MCF 10A (cell line): ENCODE data around the gene THEMIS. TPM values are rescaled to one million over a fixed set of nuclear protein-coding genes. Genes with fewer than 3 reads are reported as not detected.
"Not testable (repeated sequence)": the region's sequence is repeated elsewhere in the genome, so short reads cannot be mapped to it uniquely, and the experiment has no call there.

Experiments
- BruUV-seq: library from RNA; stranded (reverse); fragments of 400-500 nt; replicated peaks from 2 replicates; lab custom pipeline; 2021; lab: Mats Ljungman, UMichigan
- CTCF ChIA-PET: fragments of 300-600 bp; sonication (Branson Sonifier 250); formaldehyde crosslinking; extraction: SDS; loops from one replicate; lab custom pipeline; 2021; ENCODE audit warnings: antibody characterized with exemption, inconsistent platforms; lab: Yijun Ruan, JAX
- POLR2A ChIA-PET: fragments of 300-600, 350-650 bp; sonication (Branson Sonifier 250); formaldehyde crosslinking; extraction: SDS; loops from one replicate; lab custom pipeline; 2020; ENCODE audit warnings: antibody characterized with exemption, inconsistent platforms; lab: Yijun Ruan, JAX
- DNase-seq: peaks from one replicate; pipeline ENCODE4 v3.0.0-alpha.2; 2018; ENCODE audit not compliant: unreplicated experiment
- H3K27ac Mint-ChIP-seq: one replicate; pipeline ENCODE4 v1.8.0; 2022; ENCODE audit warnings: mild to moderate bottlenecking, low read depth, mixed read lengths; ENCODE audit not compliant: unreplicated experiment
- H3K27me3 Mint-ChIP-seq: one replicate; pipeline ENCODE4 v1.8.0; 2022; ENCODE audit warnings: mixed read lengths; ENCODE audit not compliant: insufficient read depth, unreplicated experiment
- H3K36me3 Mint-ChIP-seq: one replicate; pipeline ENCODE4 v1.8.0; 2022; ENCODE audit warnings: mild to moderate bottlenecking, moderate library complexity, mixed read lengths; ENCODE audit not compliant: insufficient read depth, unreplicated experiment
- H3K4me1 Mint-ChIP-seq: one replicate; pipeline ENCODE4 v1.8.0; 2022; ENCODE audit warnings: mixed read lengths; ENCODE audit not compliant: insufficient read depth, unreplicated experiment
- H3K4me3 Mint-ChIP-seq: one replicate; pipeline ENCODE4 v1.8.0; 2022; ENCODE audit warnings: mild to moderate bottlenecking, moderate library complexity, mixed read lengths; ENCODE audit not compliant: unreplicated experiment
- H3K9me3 Mint-ChIP-seq: one replicate; pipeline ENCODE4 v1.8.0; 2022; ENCODE audit warnings: mixed read lengths; ENCODE audit not compliant: unreplicated experiment
- intact Hi-C: fragments of 100-400 bp; cut with micrococcal nuclease; formaldehyde crosslinking; loops from 2 replicates; pipeline ENCODE4 v1.14.1; 2022
- total RNA-seq: library from RNA; stranded (reverse); gene quantifications from 2 replicates; pipeline ENCODE4 v1.2.3, GENCODE V29; 2022
- TF ChIP-seq, protein P1 (sequence below): fragments of 200-600 bp; IDR thresholded peaks from one replicate; pipeline ENCODE4 v1.8.0; 2022; ENCODE audit warnings: antibody characterized with exemption, mild to moderate bottlenecking; ENCODE audit not compliant: unreplicated experiment

Gene THEMIS
- total RNA-seq, 1 experiment from 2014 or later, result not detected

DNA sequence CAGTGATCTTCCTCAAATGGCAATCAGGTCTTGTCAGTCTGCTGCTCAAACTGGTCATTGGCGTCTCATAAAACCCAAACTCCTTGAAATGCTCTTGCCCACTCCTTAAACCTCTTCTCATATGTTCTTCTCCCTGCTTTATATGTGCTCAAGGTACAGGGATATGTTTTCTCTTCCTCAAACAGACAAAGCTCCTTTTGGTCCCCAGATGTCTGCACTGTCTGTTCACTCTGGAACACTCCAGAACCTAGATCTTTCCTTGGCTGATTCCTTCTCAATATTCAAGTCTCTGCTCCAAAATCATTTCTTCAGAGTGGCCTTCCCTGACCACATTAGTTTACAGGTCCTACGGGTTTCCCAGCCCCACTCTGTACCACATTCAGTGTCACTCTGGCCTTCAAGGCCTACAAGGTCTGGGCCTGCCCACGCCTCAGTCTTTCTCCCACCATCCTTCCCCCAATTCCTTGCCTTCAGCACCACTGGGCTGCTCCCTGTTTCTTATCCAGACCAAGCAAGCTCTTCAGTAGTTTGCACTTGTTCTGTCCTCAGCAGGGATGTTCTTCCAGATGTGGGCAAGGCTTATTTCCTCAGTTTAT is 9.0 kb downstream of the THEMIS start:
- no peak for DNase-seq
- no peaks in the 10 kb centered on the region for H3K36me3 Mint-ChIP-seq
- H3K4me1 Mint-ChIP-seq, result no peaks in the 10 kb centered on the region
- ChIA-PET POLR2A (no interaction called here), CTCF (interaction anchor here (0.6 to 0.7 kb wide), 2 partner anchors 1571 to 1692 kb away, joined by 3 to 4 read pairs; no protein-coding TSS in a partner anchor)
- H3K27ac Mint-ChIP-seq, result no peak overlapping the region
- intact Hi-C loops, result no loop called here
- BruUV-seq, result no TSS peak
- H3K27me3 Mint-ChIP-seq, result no peaks in the 10 kb centered on the region
- TF ChIP-seq, protein P1, sequence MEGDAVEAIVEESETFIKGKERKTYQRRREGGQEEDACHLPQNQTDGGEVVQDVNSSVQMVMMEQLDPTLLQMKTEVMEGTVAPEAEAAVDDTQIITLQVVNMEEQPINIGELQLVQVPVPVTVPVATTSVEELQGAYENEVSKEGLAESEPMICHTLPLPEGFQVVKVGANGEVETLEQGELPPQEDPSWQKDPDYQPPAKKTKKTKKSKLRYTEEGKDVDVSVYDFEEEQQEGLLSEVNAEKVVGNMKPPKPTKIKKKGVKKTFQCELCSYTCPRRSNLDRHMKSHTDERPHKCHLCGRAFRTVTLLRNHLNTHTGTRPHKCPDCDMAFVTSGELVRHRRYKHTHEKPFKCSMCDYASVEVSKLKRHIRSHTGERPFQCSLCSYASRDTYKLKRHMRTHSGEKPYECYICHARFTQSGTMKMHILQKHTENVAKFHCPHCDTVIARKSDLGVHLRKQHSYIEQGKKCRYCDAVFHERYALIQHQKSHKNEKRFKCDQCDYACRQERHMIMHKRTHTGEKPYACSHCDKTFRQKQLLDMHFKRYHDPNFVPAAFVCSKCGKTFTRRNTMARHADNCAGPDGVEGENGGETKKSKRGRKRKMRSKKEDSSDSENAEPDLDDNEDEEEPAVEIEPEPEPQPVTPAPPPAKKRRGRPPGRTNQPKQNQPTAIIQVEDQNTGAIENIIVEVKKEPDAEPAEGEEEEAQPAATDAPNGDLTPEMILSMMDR, result no peak
- no peaks in the 10 kb centered on the region for H3K9me3 Mint-ChIP-seq
- H3K4me3 Mint-ChIP-seq, result no peak overlapping the region

DNA sequence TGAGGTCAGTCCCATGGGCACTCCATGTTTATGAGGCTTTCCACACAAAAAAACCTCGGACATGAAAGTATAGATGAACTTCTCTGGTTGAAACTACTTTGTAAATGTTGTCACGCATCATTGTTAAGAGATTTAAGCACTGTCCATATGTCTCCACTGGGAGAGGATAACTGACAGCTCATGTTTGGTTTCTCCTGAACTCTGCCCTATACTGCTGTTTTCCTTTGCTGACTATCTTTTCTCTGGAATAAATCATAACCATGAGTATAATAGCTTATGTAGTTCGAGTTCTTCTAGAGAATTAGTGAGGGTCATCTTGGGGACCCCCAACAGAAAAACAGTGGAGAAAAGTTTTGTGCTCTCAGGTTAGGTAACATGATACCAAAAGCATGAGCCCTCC is 14.3 kb downstream of the THEMIS start:
- Mint-ChIP-seq H3K9me3 (no peaks in the 10 kb centered on the region), H3K27me3 (no peaks in the 10 kb centered on the region), H3K36me3 (no peaks in the 10 kb centered on the region), H3K27ac (no peak overlapping the region), H3K4me1 (no peaks in the 10 kb centered on the region), H3K4me3 (no peak overlapping the region)
- ChIA-PET POLR2A (no interaction called here), CTCF (interaction anchor here (0.7 kb wide), 1 partner anchor 681 kb away, joined by 3 read pairs; no protein-coding TSS in a partner anchor)
- TF ChIP-seq, protein P1, result no peak
- DNase-seq, result no peak
- intact Hi-C loops, result loop anchor here (10.0 kb wide), 1 partner anchor 128 kb away; no protein-coding TSS in a partner anchor
- no TSS peak for BruUV-seq

DNA sequence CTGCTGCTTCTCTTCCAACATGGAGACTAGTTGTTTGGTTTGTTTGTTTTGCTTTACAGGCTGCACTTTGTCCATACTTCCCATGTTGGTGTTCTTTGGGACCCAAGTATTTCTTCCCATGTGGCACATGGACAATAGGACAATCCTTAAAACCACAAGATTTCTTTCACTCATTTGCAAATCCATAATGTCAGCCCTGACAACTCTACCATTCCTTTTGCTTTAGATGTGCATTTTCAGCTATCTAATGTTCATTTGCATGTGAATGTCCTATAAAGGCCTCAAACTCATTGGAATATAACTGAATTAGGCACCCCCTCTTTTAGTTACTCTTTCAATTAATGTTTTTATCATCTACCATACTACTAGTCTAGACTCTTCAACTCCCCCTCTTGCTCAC is 16.7 kb downstream of the THEMIS start:
- POLR2A ChIA-PET, result no interaction called here
- H3K27ac Mint-ChIP-seq, result no peak overlapping the region
- TF ChIP-seq, protein P1, result no peak
- no peaks in the 10 kb centered on the region for H3K9me3 Mint-ChIP-seq
- H3K36me3 Mint-ChIP-seq, result no peaks in the 10 kb centered on the region
- no peaks in the 10 kb centered on the region for H3K4me1 Mint-ChIP-seq
- H3K4me3 Mint-ChIP-seq, result no peak overlapping the region
- CTCF ChIA-PET, result interaction anchor here (0.7 kb wide), 1 partner anchor 1191 kb away, joined by 3 read pairs; no protein-coding TSS in a partner anchor
- BruUV-seq, result no TSS peak
- no peaks in the 10 kb centered on the region for H3K27me3 Mint-ChIP-seq
- intact Hi-C loops, result loop anchor here (10.0 kb wide), 1 partner anchor 131 kb away; no protein-coding TSS in a partner anchor
- DNase-seq, result no peak

DNA sequence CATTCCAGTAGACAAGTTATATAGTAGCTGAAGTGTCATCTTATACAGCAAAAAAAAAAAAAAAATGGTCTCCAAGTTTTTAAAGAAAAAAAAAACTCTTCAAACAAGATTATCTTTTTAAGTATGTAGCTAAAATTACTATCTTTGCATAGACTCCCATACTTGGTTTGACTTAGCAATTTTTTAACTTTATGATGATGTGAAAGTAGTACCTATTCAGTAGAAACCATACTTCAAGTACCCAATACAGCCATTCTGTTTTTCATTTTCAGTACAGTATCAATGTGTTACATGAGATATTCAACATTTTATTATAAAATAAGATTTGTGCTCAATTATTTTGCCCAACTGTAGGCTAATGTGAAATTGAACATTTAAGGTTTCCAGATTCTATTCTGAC is 18.9 kb downstream of the THEMIS start:
- H3K4me3 Mint-ChIP-seq, H3K36me3 Mint-ChIP-seq, POLR2A ChIA-PET, H3K4me1 Mint-ChIP-seq, BruUV-seq, H3K9me3 Mint-ChIP-seq, H3K27ac Mint-ChIP-seq, DNase-seq, H3K27me3 Mint-ChIP-seq: not testable (repeated sequence)
- CTCF ChIA-PET, result interaction anchor here (0.5 kb wide), 1 partner anchor 276 kb away, joined by 3 read pairs; no protein-coding TSS in a partner anchor
- intact Hi-C loops, result loop anchor here (10.0 kb wide), 1 partner anchor 133 kb away; no protein-coding TSS in a partner anchor
